Hematopoietic multipotent progenitor cell treated with erythropoietin and hydrocortisone succinate and interleukin-3 and kit ligand, for 17 days (in vitro differentiated cells): ENCODE results near the gene COL6A2.
"Not testable (repeated sequence)": the region's sequence is repeated elsewhere in the genome, so short reads cannot be mapped to it uniquely, and the experiment has no call there.

Source experiments
- DNase-seq: peaks from one replicate; pipeline ENCODE4 v3.0.0-alpha.2; 2015; ENCODE audit warnings: low spot score

COL6A2 gene

GRCh38 chr21:46097336-46098293, at the start of gene COL6A2:
Gene COL6A2 (plus strand): TSS chr21:46098112.
- DNase-seq, result no peak

- no peak for DNase-seq
Observed at GRCh38 chr21:46048926-46049889, 48.7 kb upstream of the COL6A2 start.

GRCh38 chr21:46049890-46050667, 47.8 kb upstream of the COL6A2 start:
- DNase-seq, result no peak

GRCh38 chr21:46050668-46051378, 47.1 kb upstream of the COL6A2 start:
- DNase-seq, result no peak

- DNase-seq, result no peak
Observed at GRCh38 chr21:46051379-46051770, 46.5 kb upstream of the COL6A2 start.

GRCh38 chr21:46051821-46052675, 45.9 kb upstream of the COL6A2 start:
- no peak for DNase-seq

- DNase-seq, result no peak
Observed at GRCh38 chr21:46052703-46053651, 44.9 kb upstream of the COL6A2 start.

- DNase-seq, result no peak
Observed at GRCh38 chr21:46054031-46054430, 43.9 kb upstream of the COL6A2 start.

- no peak for DNase-seq
Observed at GRCh38 chr21:46054451-46054881, 43.4 kb upstream of the COL6A2 start.

- DNase-seq, result no peak
Observed at GRCh38 chr21:46055863-46056281, 42.0 kb upstream of the COL6A2 start.

GRCh38 chr21:46056450-46056903, 41.4 kb upstream of the COL6A2 start:
- DNase-seq, result no peak

- no peak for DNase-seq
Observed at GRCh38 chr21:46057111-46057709, 40.7 kb upstream of the COL6A2 start.

- DNase-seq, result no peak
Observed at GRCh38 chr21:46057710-46058241, 40.1 kb upstream of the COL6A2 start.

GRCh38 chr21:46058431-46059145, 39.3 kb upstream of the COL6A2 start:
- DNase-seq, result no peak

GRCh38 chr21:46059195-46059594, 38.7 kb upstream of the COL6A2 start:
- no peak for DNase-seq

- not testable (repeated sequence) for DNase-seq
Observed at GRCh38 chr21:46059711-46060455, 38.0 kb upstream of the COL6A2 start.

GRCh38 chr21:46060596-46061061, 37.3 kb upstream of the COL6A2 start:
- DNase-seq, result no peak
